Upper lobe of left lung (tissue), 4 donors: Measurements from ENCODE around the gene REC8.

Experiments
- EP300 ChIP-seq, 4 donors: sonication (generic); formaldehyde crosslinking; IDR thresholded peaks; one replicate each; pipeline ENCODE4 v1.5.1; 2017; ENCODE audit warnings: antibody characterized with exemption in 4 of 4, control low read depth in 2 of 4
- POLR2A ChIP-seq, 4 donors: fragments of 450-650 bp; IDR thresholded peaks; one replicate each; pipeline ENCODE4 v1.5.1; 2016 to 2017; ENCODE audit warnings: antibody characterized with exemption in 4 of 4, mild to moderate bottlenecking in 2 of 4
- POLR2AphosphoS5 ChIP-seq, 2 donors: sonication (generic); formaldehyde crosslinking; IDR thresholded peaks; one replicate each; pipeline ENCODE4 v1.5.1; 2017; ENCODE audit warnings: antibody characterized with exemption in 2 of 2
- TF ChIP-seq, protein P1 (sequence below), 6 experiments: fragments of 450-650 bp in 4 of 6; fragments of 200-600 bp in 2 of 6; sonication (generic) in 2 of 6; IDR thresholded peaks; one replicate each; pipeline ENCODE4 v1.5.1; 2016 to 2019; ENCODE audit warnings: antibody characterized with exemption in 6 of 6

DNA sequence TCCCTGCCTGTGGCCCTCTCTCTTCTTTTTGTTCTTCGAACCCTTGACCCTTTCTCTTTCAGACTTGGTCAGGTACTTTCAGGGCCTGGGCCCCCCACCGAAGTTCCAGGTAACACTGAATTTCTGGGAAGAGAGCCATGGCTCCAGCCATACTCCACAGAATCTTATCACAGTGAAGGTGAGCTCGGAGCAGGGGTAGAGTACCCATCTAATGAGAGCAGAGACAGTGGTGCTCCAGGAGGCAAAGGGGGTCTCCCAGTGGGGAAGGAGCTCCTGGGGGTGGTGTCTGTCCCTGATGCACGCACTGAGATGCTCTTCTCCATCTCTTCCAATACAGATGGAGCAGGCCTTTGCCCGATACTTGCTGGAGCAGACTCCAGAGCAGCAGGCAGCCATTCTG is 6.1 kb upstream of the REC8 start:
- no peak for TF ChIP-seq POLR2AphosphoS5 (IDR thresholded peaks at IDR 0.05)
- no peak for TF ChIP-seq EP300 (IDR thresholded peaks at IDR 0.05)
- TF ChIP-seq, protein P1, sequence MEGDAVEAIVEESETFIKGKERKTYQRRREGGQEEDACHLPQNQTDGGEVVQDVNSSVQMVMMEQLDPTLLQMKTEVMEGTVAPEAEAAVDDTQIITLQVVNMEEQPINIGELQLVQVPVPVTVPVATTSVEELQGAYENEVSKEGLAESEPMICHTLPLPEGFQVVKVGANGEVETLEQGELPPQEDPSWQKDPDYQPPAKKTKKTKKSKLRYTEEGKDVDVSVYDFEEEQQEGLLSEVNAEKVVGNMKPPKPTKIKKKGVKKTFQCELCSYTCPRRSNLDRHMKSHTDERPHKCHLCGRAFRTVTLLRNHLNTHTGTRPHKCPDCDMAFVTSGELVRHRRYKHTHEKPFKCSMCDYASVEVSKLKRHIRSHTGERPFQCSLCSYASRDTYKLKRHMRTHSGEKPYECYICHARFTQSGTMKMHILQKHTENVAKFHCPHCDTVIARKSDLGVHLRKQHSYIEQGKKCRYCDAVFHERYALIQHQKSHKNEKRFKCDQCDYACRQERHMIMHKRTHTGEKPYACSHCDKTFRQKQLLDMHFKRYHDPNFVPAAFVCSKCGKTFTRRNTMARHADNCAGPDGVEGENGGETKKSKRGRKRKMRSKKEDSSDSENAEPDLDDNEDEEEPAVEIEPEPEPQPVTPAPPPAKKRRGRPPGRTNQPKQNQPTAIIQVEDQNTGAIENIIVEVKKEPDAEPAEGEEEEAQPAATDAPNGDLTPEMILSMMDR (IDR thresholded peaks at IDR 0.05): no peak
- no peak for TF ChIP-seq POLR2A (IDR thresholded peaks at IDR 0.05)
